RPMI8226 (cell line): Measurements from ENCODE around the gene IFT25.
"Not testable (repeated sequence)": the region's sequence is repeated elsewhere in the genome, so short reads cannot be mapped to it uniquely, and the experiment has no call there.

ENCODE experiments used
- DNase-seq: peaks from one replicate; pipeline ENCODE4 v3.0.0-alpha.2; 2015

Gene IFT25

GRCh38 chr1:53881853-53882252 lies 63.6 kb downstream of the IFT25 start:
- DNase-seq = not testable (repeated sequence)

GRCh38 chr1:53878492-53879105 lies 66.9 kb downstream of the IFT25 start:
- peak; percentile 71 for DNase-seq

GRCh38 chr1:53875150-53875549 lies 70.3 kb downstream of the IFT25 start:
- DNase-seq = not testable (repeated sequence)

- no peak for DNase-seq
Observed at GRCh38 chr1:53871773-53872484, 73.6 kb downstream of the IFT25 start.
